ENCODE data around the gene ZBTB7B. TPM values are rescaled to one million over a fixed set of nuclear protein-coding genes. Genes with fewer than 3 reads are reported as not detected.
A peak's percentile ranks its signal among the peaks of the same experiment; 100 is the strongest.
"Not testable (repeated sequence)": the region's sequence is repeated elsewhere in the genome, so short reads cannot be mapped to it uniquely, and the experiment has no call there.

Gene ZBTB7B
- total RNA-seq, 1 donor from 2014 or later, result 80.4 TPM

DNA sequence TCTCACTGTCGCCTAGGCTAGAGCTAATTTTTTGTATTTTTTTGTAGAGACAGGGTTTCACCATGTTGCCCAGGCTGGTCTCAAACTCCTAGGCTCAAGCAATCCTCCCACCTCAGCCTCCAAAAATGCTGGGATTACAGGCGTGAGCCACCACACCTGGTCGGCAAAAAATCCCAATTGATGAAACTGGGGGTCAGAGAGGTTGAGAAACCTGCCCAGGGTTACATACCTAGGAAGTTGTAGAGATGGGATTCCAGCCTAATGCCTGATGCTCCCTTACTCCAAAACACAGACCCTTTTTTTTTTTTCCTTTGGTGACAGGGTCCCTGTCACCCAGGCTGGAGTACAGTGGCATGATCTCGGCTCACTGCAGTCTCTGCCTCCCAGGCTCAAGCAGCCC, 15.9 kb upstream of the ZBTB7B start:
- DNase-seq (ENCODE audit: low spot score), result not testable (repeated sequence)

DNA sequence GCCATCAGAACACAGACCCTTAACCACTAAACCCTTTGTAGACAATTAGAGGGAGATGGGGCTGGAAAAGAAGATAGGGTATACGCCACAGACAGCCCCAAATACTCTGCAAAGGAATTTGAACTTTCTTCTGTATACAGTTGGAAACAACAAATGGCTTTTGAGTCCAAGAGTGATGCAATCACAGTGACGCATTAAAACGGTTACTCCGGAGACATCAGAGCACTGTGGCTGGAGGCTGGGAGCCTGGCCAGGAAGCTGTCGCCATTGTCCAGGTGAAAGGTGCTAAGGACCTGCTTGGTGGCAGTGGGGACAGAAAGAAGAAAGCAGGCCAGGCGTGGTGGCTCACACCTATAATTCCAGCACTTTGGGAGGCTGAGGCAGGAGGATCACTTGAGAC, 15.3 kb upstream of the ZBTB7B start:
- DNase-seq (ENCODE audit: low spot score), result no peak

DNA sequence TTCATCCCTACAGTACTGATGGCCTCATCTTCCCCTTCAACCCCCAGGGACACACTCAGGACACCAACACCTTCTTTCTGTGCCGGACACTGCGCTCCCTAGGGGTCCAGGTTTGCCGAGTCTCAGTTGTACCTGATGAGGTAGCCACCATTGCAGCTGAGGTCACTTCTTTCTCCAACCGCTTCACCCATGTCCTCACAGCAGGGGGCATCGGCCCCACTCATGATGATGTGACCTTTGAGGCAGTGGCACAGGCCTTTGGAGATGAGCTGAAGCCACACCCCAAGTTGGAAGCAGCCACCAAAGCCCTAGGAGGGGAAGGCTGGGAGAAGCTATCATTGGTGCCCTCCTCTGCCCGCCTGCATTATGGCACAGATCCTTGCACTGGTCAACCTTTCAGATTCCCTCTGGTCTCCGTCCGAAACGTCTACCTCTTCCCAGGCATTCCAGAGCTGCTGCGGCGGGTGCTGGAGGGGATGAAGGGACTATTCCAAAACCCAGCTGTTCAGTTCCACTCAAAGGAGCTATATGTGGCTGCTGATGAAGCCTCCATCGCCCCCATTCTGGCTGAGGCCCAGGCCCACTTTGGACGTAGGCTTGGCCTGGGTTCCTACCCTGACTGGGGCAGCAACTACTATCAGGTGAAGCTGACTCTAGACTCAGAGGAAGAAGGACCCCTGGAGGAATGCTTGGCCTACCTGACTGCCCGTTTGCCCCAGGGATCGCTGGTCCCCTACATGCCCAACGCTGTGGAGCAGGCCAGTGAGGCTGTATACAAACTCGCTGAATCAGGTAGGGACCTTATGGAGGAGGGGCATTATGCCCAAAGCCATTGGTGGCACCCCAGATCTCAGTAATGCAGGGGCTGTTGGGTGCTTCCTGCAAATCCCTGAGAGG, 14.3 kb upstream of the ZBTB7B start:
- no peak for DNase-seq (ENCODE audit: low spot score)

- DNase-seq (ENCODE audit: low spot score), result no peak
Observed at GRCh38 chr1:154989195-154989860, 13.3 kb upstream of the ZBTB7B start.

DNA sequence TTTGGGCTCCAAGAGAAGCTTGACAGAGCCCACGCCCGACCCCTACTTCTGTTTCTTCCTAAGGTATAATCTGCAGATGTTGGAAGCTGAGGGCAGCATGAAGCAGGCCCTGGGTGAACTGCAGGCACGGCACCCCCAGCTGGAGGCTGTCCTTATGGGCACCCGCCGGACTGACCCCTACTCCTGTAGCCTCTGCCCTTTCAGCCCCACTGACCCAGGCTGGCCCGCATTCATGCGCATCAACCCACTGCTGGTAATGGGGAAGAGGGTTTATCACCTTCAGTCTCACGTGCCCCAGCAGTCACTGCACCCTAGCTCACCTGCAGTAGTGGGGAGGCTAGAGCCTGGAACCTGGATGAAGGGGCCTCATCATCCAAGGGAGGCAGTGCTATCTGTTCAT, 12.3 kb upstream of the ZBTB7B start:
- no peak for DNase-seq (ENCODE audit: low spot score)

GRCh38 chr1:154992721-154993571, 9.7 kb upstream of the ZBTB7B start:
- no peak for DNase-seq (ENCODE audit: low spot score)

- no peak for DNase-seq (ENCODE audit: low spot score)
Observed at GRCh38 chr1:154993572-154994268, 8.9 kb upstream of the ZBTB7B start, which contains the start of gene LENEP. LENEP (plus strand) TSS chr1:154993586; CDS start chr1:154993608, 22 bp downstream.

DNA sequence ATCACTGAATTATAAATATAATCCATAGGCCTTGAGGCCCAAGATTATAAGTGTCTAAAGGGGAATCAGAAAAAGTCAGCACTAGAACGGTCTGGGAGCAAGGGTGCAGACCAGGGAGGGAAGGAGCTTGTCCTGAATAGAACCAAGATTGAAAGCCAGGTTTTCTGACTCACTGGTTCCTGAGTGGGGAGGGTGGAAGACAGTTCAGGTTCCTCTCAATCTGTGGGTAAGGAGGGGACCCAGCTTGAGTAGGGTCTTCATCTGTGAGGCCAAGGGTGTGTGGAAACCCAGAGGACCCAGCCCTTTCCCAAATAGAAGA, 8.4 kb upstream of the ZBTB7B start:
- no peak for DNase-seq (ENCODE audit: low spot score)

DNA sequence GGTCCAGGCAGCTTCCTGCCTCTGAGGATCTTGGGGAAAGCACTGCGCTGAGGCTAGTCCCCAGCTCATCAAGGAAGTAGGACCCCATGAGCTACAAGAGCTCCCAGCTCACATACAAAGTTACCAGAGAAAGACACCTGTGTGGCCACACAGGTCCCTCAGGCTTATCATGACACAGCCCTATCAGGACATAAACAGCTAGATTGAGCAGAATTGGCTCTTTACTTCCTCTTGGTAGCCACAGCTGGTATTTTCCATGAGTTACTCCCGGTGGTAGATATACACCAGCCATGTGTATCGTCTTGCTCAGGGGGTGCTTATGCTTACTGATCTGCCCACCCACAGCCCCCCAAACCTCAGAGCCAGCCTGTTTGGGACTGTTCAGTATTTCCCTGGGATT, 8.0 kb upstream of the ZBTB7B start:
- DNase-seq (ENCODE audit: low spot score), result no peak

GRCh38 chr1:154995301-154995983, 7.2 kb upstream of the ZBTB7B start:
- DNase-seq (ENCODE audit: low spot score), result not testable (repeated sequence)

GRCh38 chr1:154996966-154997701, 5.5 kb upstream of the ZBTB7B start:
- DNase-seq (ENCODE audit: low spot score), result no peak

- no peak for DNase-seq (ENCODE audit: low spot score)
Observed at GRCh38 chr1:154998201-154998780, 4.3 kb upstream of the ZBTB7B start.

DNA sequence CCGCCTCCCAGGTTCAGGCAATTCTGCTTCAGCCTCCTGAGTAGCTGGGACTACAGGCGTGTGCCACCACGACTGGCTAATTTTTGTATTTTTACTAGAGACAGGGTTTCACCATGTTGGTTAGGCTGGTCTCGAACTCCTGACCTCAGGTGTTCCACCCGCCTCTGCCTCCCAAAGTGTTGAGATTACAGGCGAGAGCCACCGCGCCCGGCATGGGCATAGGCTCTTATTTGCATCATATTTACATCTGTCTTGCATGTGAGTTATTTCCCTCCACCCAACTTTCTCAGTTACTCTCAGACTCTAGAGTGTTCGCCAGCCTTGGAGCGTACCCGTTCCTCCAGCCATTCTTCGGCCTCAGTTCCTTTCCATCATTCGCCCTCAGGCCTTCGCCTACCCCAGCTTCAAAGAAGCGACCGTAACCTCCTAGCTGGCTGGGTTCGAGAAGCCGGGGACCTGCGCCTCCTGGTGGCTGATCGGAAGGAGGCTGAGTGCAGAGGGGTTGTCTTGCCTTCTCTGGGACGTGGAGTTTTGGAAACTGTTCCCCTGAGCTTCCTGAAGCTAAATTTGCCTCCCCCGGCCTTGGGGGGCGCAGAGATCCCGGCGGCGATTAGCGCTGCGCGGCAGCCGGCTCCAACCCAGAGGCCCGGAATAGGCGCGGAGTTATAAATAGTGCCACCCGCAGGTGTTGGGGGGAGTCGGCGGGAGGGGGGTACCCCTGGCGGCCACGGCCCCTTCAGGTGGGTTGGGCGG, 3.6 kb upstream of the ZBTB7B start:
- DNase-seq (ENCODE audit: low spot score), result no peak

DNA sequence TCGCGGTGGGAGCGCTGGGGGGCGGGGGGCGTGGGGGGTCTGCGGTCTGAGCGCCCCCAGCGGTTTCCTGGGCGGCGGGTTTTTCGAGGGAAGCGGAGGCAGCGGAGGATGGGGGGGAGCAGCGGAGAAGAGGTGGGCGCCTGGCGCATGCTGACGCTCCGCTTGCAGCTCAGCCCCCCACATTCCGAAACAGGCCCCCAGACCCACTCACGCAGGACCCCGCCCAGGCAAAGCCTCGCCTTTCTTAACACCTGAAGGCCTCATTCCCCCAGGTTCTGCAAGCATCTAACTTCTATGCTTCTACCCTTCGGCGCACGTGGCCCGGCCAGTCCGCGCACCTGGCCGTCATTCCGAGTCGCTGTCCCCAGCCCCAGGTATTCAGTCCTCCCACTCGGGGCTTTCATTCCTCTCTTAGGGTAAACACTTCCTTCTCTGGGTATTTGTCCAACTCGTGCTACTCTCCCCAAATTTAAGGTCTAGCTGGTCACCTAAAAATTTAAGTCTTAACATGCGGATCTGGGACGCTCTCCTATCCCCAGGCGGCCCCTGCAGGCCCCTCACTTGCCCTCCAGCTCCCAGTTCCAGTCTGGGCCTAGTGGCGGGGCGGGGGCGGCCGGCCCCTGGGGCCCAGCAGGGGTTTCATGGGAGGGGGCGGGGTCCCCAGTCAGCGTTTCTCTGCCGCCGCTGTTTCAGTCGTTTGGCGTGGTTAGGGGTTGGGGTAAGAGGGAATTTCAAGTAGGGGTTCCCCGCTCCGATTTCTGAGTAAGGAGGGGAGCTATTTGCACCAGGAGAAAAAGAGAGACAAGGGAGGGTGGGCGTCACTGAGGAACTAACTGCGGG, 2.8 kb upstream of the ZBTB7B start:
- no peak for DNase-seq (ENCODE audit: low spot score)

DNA sequence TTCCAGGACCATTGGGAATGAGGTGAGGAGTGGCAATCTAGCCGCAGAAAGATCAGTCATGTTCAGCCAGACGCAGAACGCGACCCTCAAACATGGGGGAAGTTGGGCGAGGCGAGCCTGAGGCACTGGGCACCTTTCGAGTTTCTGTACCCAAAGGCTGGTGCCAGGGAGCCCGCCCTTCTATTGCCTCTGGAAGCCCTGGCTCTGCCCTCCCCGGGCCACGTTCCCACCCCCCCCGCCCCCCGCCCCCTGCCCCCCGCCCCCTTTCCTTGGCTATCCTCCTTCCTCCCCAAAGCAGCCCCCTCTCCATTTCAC, 2.2 kb upstream of the ZBTB7B start:
- no peak for DNase-seq (ENCODE audit: low spot score)

DNA sequence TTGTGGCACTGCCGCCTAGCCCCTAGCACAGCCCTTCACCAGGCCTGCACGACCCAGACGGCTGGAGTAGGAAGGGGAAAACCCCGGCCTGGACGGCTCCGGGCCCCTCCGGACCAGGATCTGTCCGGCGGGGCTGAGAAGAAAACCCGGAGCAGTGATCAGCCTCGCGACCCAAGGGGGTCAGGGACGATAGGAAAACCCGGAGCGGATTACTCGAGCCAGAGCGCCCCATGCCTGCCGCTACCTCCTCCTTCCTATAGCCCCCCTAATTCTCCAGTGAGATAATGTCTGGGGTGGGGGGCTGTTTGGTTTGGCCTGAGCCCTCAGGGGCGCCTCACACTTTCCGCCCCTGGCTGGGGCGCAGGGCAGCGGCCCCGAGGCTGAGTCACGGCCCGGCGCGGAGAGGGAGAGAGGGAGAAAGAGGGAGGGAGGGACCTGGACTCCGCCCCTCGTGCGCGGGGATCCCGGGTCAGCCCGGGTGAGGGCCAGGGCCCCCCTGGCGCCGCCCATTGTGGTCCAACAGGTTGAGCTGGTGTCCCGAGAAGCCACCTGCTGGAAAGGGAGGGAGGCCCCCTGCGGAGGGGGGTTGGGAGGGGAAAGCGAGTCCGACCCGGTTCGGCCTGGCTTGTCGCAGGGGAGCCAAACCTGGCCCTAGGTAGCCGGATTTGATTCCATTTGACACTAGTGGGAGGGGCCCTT, 1.7 kb upstream of the ZBTB7B start:
- DNase-seq (ENCODE audit: low spot score), result peak; percentile 96

- no peak for DNase-seq (ENCODE audit: low spot score)
Observed at GRCh38 chr1:155001425-155001674, 1.3 kb upstream of the ZBTB7B start.
